Measurements from ENCODE around the gene TRIP13. TPM values are rescaled to one million over a fixed set of nuclear protein-coding genes. Genes with fewer than 3 reads are reported as not detected.
"Not testable (repeated sequence)": the region's sequence is repeated elsewhere in the genome, so short reads cannot be mapped to it uniquely, and the experiment has no call there.

The TRIP13 gene
- total RNA-seq, 4 donors from 2014 or later = 0.13 to 3.6 (median 0.73) TPM

DNA sequence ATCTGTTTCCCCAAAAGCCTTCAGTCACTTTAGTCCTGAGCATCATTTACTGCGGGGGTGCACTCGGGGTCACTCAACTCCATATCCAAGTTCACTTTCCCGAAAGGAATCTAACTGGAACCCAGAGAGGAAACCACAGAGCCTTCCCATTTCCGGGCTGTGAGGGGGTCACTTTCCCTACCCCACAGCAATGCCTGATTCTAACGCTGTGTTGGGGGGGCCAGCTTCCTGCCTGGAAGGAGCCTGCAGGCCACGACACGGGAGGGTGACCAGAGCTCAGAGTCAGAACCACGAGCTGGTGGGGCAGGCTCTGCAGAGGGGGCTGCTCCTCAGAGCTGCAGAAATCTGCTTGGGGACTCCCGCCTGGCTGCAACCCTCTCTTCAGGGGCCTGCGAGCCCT is 20.4 kb upstream of the TRIP13 start:
- 71 to 95% methylated on average over 3 to 6 of the region's 10 CpGs for WGBS, 2 donors (ENCODE audit: low coverage in 1 of 2)
- ATAC-seq = no peak

DNA sequence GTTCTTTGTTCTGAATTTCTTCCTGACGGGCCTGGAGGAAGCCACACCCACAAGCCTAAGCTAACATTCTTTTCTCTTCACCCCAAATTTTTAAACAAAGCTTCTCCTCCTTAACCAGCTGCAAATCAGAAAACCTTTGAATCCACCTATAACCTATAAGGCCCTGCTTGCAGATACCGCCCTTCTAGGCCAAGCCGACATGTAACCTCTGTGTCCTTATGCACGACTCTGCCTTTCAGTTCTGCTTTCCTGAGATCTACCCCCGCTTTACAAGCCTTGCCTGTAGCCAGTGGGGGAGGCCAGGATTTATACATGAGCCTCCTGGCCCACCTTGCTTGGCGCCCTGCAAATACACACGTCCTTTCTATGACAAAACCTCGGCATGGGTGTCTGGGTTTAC is 19.4 kb upstream of the TRIP13 start:
- WGBS, 2 donors (ENCODE audit: low coverage in 1 of 2) = 74 to 79% methylated on average over 4 to 8 of the region's 8 CpGs
- Histone ChIP-seq H3K27ac (no peak overlapping the region), H3K36me3 (peaks cover 0 to 100% of the 10 kb centered on the region in 2 donors), H3K4me1 (no peaks in the 10 kb centered on the region), H3K4me3 (no peak overlapping the region), H3K27me3 (no peaks in the 10 kb centered on the region), H3K9me3 (no peaks in the 10 kb centered on the region)
- ATAC-seq = no peak
- TF ChIP-seq POLR2AphosphoS5 (IDR thresholded peaks at IDR 0.05) = no peak
- no peak for TF ChIP-seq EP300 (IDR thresholded peaks at IDR 0.05)
- TF ChIP-seq, protein P1, sequence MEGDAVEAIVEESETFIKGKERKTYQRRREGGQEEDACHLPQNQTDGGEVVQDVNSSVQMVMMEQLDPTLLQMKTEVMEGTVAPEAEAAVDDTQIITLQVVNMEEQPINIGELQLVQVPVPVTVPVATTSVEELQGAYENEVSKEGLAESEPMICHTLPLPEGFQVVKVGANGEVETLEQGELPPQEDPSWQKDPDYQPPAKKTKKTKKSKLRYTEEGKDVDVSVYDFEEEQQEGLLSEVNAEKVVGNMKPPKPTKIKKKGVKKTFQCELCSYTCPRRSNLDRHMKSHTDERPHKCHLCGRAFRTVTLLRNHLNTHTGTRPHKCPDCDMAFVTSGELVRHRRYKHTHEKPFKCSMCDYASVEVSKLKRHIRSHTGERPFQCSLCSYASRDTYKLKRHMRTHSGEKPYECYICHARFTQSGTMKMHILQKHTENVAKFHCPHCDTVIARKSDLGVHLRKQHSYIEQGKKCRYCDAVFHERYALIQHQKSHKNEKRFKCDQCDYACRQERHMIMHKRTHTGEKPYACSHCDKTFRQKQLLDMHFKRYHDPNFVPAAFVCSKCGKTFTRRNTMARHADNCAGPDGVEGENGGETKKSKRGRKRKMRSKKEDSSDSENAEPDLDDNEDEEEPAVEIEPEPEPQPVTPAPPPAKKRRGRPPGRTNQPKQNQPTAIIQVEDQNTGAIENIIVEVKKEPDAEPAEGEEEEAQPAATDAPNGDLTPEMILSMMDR (IDR thresholded peaks at IDR 0.05) = no peak

More for the DNA sequence above, 20.4 kb upstream of the TRIP13 start:
- Histone ChIP-seq H3K4me3 (no peak overlapping the region), H3K9me3 (no peaks in the 10 kb centered on the region), H3K36me3 (peaks cover 0 to 100% of the 10 kb centered on the region in 2 donors), H3K4me1 (no peaks in the 10 kb centered on the region), H3K27ac (no peak overlapping the region), H3K27me3 (no peaks in the 10 kb centered on the region)
- TF ChIP-seq EP300 (IDR thresholded peaks at IDR 0.05) = no peak
- TF ChIP-seq, protein P1 (IDR thresholded peaks at IDR 0.05) = no peak
- TF ChIP-seq POLR2AphosphoS5 (IDR thresholded peaks at IDR 0.05) = no peak
- no peak for TF ChIP-seq POLR2A (IDR thresholded peaks at IDR 0.05)

DNA sequence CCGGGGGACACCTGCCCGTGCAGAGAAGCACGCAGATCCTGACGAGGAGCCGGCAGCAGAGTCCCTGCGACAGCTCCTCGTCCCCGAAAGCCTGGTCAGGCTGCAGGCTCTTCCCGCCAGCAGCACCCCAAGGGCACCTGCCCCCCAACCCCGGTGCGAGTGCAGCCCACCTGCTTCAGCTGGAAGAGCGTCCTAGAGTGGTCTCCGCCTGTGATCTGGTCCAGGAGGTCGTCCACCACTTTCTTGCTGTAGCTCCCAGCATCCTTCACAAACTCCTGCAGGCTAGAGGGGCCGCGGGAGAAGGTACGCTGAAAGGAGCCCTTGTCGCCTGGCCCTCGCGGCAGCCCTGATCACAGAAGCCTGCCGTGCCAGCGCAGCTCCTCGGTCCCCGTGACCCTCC is 16.8 kb upstream of the TRIP13 start:
- 70 to 92% methylated on average over 2 to 22 of the region's 24 CpGs for WGBS, 2 donors (ENCODE audit: low coverage in 1 of 2)
- Histone ChIP-seq H3K27me3 (no peaks in the 10 kb centered on the region), H3K9me3 (no peaks in the 10 kb centered on the region), H3K27ac (no peak overlapping the region), H3K4me3 (no peak overlapping the region), H3K36me3 (peaks cover 0 to 82% of the 10 kb centered on the region in 2 donors), H3K4me1 (no peaks in the 10 kb centered on the region)
- no peak for ATAC-seq
- TF ChIP-seq, protein P1 (IDR thresholded peaks at IDR 0.05) = no peak
- TF ChIP-seq POLR2AphosphoS5 (IDR thresholded peaks at IDR 0.05) (no peak), POLR2A (IDR thresholded peaks at IDR 0.05) (no peak)

DNA sequence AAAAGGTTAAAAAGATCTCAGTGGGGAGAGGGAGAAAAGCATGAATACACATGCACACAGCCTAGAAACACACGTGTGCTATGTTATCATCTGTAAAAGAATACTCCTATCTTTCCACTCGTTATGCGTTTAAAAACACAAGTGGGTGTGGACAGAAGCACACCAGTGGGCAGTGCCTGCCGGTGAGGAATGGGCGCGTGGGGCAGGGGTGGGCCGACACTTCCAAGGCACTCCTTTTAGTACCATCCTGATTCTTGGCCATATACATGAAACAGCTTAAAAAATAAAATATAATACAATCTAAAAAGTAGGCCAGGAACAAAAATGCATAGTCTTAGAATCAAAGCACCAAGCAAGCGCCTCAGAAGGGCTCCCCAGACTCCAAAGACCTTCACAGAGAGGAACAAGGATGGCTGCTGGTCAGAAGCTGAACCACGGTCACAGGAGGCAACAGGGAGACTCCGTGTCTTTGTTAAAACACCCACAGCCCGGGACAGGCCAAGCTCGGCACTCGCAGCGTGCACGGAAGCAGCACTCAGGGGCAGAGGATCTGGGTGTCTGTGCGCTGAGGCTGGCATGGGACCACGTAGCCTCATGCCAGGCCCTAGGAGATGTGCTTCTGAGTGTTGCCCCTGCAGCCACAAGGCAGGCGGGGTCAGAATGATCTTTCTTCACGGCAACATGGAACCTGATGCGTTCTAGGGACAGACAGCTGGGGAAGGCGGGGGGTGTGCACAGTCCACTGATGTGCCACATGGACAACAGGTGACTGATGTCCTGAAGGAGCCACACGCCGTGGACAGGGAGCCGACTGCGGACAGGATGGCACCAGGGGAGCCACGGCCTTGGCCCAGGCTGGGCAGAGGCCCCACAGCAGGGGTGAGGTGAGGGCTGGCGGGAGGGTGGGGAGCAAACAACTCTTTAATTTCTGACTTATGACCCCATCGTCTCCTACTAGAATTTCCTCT is 16.0 kb upstream of the TRIP13 start:
- H3K4me3 ChIP-seq = no peak overlapping the region
- TF ChIP-seq, protein P1 (IDR thresholded peaks at IDR 0.05) = no peak
- TF ChIP-seq POLR2A (IDR thresholded peaks at IDR 0.05) (no peak), EP300 (IDR thresholded peaks at IDR 0.05) (no peak), POLR2AphosphoS5 (IDR thresholded peaks at IDR 0.05) (no peak)
- no peaks in the 10 kb centered on the region for H3K27me3 ChIP-seq
- ATAC-seq = no peak
- H3K36me3 ChIP-seq = peaks cover 0 to 82% of the 10 kb centered on the region in 2 donors
- WGBS, 2 donors (ENCODE audit: low coverage in 1 of 2) = 83 to 86% methylated on average over 4 to 11 of the region's 28 CpGs
- H3K27ac ChIP-seq = no peak overlapping the region
- H3K9me3 ChIP-seq = no peaks in the 10 kb centered on the region
- no peaks in the 10 kb centered on the region for H3K4me1 ChIP-seq

DNA sequence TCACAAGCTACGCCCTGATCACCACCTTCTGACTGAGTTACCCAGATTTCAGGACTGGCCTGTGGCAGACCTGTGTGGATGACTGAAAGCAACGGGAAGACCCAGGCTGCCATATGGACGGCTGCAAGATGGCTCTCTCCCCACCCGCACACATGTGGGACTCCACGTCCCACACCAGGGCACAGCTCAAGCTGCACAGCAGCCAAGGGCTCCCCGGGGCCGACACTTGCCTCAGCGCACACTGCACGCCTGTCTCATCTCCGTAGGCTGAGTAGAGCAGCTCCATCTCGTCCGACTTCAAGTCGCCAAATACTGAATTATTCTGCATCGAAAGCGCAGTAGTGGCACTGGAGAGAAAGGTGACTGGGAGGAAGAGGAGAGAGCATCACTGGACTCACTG is 14.6 kb upstream of the TRIP13 start:
- H3K27ac ChIP-seq = no peak overlapping the region
- no peaks in the 10 kb centered on the region for H3K4me1 ChIP-seq
- H3K4me3 ChIP-seq = no peak overlapping the region
- no peaks in the 10 kb centered on the region for H3K27me3 ChIP-seq
- WGBS, 2 donors (ENCODE audit: low coverage in 1 of 2) = 91% methylated on average over 6 of the region's 15 CpGs; no CpG with 5 or more reads in 1 of the 2 donors
- no peak for TF ChIP-seq POLR2A (IDR thresholded peaks at IDR 0.05)
- no peak for TF ChIP-seq POLR2AphosphoS5 (IDR thresholded peaks at IDR 0.05)
- TF ChIP-seq, protein P1 (IDR thresholded peaks at IDR 0.05) = no peak
- TF ChIP-seq EP300 (IDR thresholded peaks at IDR 0.05) = no peak
- no peaks in the 10 kb centered on the region for H3K9me3 ChIP-seq
- peaks cover 0 to 82% of the 10 kb centered on the region in 2 donors for H3K36me3 ChIP-seq
- no peak for ATAC-seq

DNA sequence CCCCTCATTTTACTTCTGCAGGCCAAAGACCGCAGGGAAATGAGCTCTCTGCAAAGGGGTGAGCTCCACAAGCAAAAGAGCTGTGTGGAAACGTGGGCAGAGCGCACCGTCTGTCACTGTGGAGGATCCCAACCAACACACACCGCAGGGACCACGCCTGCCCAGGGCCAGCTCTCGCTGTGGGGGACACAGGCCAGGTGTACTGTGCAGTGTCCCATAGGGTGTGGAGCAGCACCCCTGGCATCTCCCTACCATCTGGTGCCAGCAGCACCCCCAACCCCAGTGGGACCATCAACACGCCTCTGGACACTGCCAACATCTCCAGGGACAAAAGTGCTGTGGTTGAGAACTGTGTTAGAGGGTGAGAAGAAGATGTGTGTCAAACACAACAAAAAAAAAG is 14.0 kb upstream of the TRIP13 start:
- not testable (repeated sequence) for H3K4me3 ChIP-seq, ATAC-seq, H3K27me3 ChIP-seq, H3K4me1 ChIP-seq, H3K27ac ChIP-seq, H3K9me3 ChIP-seq
- H3K36me3 ChIP-seq = peaks cover 0 to 82% of the 10 kb centered on the region in 2 donors
- WGBS, 2 donors (ENCODE audit: low coverage in 1 of 2) = no CpG with 5 or more reads among the region's 8 CpGs
